Fibroblast of lung (primary cell): ENCODE data around the gene CIB1.

Experiments
- EZH2 ChIP-seq: IDR thresholded peaks from 2 replicates; pipeline ENCODE4 v1.5.1; 2012; ENCODE audit warnings: low read length, control low read depth, mild to moderate bottlenecking; ENCODE audit errors: missing control alignments
- TF ChIP-seq, protein P1 (sequence below), 2 donors: IDR thresholded peaks in 1 of 2; conservative IDR thresholded peaks in 1 of 2; 1 replicate in 1 of 2; 2 replicates in 1 of 2; pipeline ENCODE4 v1.5.1; 2011 to 2012; ENCODE audit warnings: low read length in 2 of 2, control low read depth in 1 of 2, inconsistent platforms in 1 of 2, low read depth in 1 of 2, mild to moderate bottlenecking in 1 of 2

- TF ChIP-seq EZH2, result no peak
- TF ChIP-seq, protein P1, sequence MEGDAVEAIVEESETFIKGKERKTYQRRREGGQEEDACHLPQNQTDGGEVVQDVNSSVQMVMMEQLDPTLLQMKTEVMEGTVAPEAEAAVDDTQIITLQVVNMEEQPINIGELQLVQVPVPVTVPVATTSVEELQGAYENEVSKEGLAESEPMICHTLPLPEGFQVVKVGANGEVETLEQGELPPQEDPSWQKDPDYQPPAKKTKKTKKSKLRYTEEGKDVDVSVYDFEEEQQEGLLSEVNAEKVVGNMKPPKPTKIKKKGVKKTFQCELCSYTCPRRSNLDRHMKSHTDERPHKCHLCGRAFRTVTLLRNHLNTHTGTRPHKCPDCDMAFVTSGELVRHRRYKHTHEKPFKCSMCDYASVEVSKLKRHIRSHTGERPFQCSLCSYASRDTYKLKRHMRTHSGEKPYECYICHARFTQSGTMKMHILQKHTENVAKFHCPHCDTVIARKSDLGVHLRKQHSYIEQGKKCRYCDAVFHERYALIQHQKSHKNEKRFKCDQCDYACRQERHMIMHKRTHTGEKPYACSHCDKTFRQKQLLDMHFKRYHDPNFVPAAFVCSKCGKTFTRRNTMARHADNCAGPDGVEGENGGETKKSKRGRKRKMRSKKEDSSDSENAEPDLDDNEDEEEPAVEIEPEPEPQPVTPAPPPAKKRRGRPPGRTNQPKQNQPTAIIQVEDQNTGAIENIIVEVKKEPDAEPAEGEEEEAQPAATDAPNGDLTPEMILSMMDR (conservative IDR thresholded peaks at IDR 0.05 in 1 of 2, IDR thresholded peaks at IDR 0.05 in 1 of 2; ENCODE audit: low read depth in 1 of 2, low read length in 2 of 2), result no peak
Measured at GRCh38 chr15:90210593-90210992, 23.1 kb downstream of the CIB1 start.
